ENCODE measurements around the gene GDF10. TPM values are rescaled to one million over a fixed set of nuclear protein-coding genes. Genes with fewer than 3 reads are reported as not detected.

GDF10 gene
- total and polyA plus RNA-seq, 2 donors (not counting 3 experiments of a cell fraction or from before 2014, with no cell fraction given), result not detected

DNA sequence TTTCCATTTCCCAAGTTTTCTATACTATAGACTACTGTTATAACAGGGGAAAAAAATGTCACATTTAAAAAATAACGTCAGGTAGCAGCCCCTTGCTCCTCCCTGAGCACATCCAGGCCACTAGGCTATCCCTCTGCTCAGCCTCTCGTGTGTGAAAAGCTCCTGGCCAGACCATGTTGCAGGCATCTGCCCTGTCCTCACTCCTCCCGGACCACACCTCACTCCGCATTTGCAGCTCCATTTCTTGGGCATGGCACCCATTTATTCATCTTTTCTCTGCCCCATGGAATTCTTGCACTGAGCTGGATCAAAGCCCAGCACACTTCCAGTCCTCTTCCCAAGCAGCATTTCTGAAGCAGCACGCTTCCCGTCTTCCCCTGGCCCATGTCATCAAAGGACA, 20.8 kb downstream of the GDF10 start:
- H3K36me3 ChIP-seq (ENCODE audit: control insufficient read depth in 2 of 2, extremely low read depth in 1 of 2, insufficient read depth in 2 of 2, low read length in 2 of 2), result no peaks in the 10 kb centered on the region
- no peak overlapping the region for H3K27ac ChIP-seq (ENCODE audit: insufficient read depth, low read depth, low read length)
- H3K9ac ChIP-seq (replicated peaks; ENCODE audit: extremely low read depth, insufficient read depth, low read length), result no peak overlapping the region
- TF ChIP-seq MYC (IDR thresholded peaks at IDR 0.05; ENCODE audit: low read depth, low read length), result no peak
- no peak for FAIRE-seq
- dilution Hi-C loops (cut with MboI; ENCODE audit: extremely low pct_ligation_motif_present, low sequenced_read_pairs) (no loop called here), intact Hi-C loops (cut with micrococcal nuclease) (no loop called here)
- H3K9me1 ChIP-seq (replicated peaks; ENCODE audit: control insufficient read depth, extremely low read depth, insufficient read depth, low read length), result no peaks in the 10 kb centered on the region
- H4K20me1 ChIP-seq (replicated peaks; ENCODE audit: control insufficient read depth, extremely low read depth, insufficient read depth, low read length), result no peaks in the 10 kb centered on the region
- DNase-seq (ENCODE audit: low read depth, low spot score), result no peak
- POLR2A ChIA-PET, result no interaction called here
- H3K27me3 ChIP-seq (ENCODE audit: control insufficient read depth in 2 of 2, insufficient read depth in 2 of 2, low read length in 2 of 2), result peaks cover 2 to 3% of the 10 kb centered on the region in 2 experiments
- H3K9me3 ChIP-seq (replicated peaks; ENCODE audit: control insufficient read depth, insufficient read depth, low read length), result no peaks in the 10 kb centered on the region
- no peaks in the 10 kb centered on the region for H3K79me2 ChIP-seq (ENCODE audit: control insufficient read depth, insufficient read depth, low read length)
- no peak overlapping the region for H2AFZ ChIP-seq (ENCODE audit: low read depth, low read length)
- H3K4me1 ChIP-seq (ENCODE audit: control insufficient read depth, extremely low read depth, insufficient read depth, low read length), result no peaks in the 10 kb centered on the region
- H3K4me2 ChIP-seq (ENCODE audit: insufficient read depth, low read length), result no peak overlapping the region
- no peak overlapping the region for H3K4me3 ChIP-seq (replicated peaks in 1 of 3; ENCODE audit: insufficient read depth in 1 of 3, low read depth in 1 of 3, low read length in 3 of 3)
- BruUV-seq (replicated peaks), result no TSS peak
- CTCF ChIA-PET, result interaction anchor here (2.9 kb wide), 1 partner anchor 8 kb away, joined by 15 read pairs; no protein-coding TSS in a partner anchor

GRCh38 chr10:47321521-47322195, 21.7 kb downstream of the GDF10 start:
- no peak for TF ChIP-seq POLR2A (IDR thresholded peaks at IDR 0.05; ENCODE audit: low read depth, low read length)
- TF ChIP-seq GATA2 (IDR thresholded peaks at IDR 0.05; ENCODE audit: insufficient read depth, insufficient read length, low read depth, low read length), result no peak
- no peak for TF ChIP-seq FOS (IDR thresholded peaks at IDR 0.05; ENCODE audit: borderline replicate concordance, insufficient read depth, low read length)
- no peak for TF ChIP-seq MAX (IDR thresholded peaks at IDR 0.05; ENCODE audit: insufficient read depth, insufficient read length)
- no peak for TF ChIP-seq EZH2 (IDR thresholded peaks at IDR 0.05; ENCODE audit: borderline replicate concordance, low read depth, low read length, severe bottlenecking)
- TF ChIP-seq CTCF (IDR thresholded peaks at IDR 0.05; ENCODE audit: extremely low read depth in 1 of 2, insufficient read depth in 1 of 2, low read depth in 1 of 2, low read length in 2 of 2), result no peak
- TF ChIP-seq POLR2AphosphoS5 (IDR thresholded peaks at IDR 0.05; ENCODE audit: insufficient read depth, low read depth, low read length), result no peak
- H3K9ac ChIP-seq (replicated peaks; ENCODE audit: extremely low read depth, insufficient read depth, low read length), result no peak overlapping the region
- no peak overlapping the region for H3K27ac ChIP-seq (ENCODE audit: insufficient read depth, low read depth, low read length)
- no peaks in the 10 kb centered on the region for H3K9me3 ChIP-seq (replicated peaks; ENCODE audit: control insufficient read depth, insufficient read depth, low read length)
- FAIRE-seq (no peak), DNase-seq (ENCODE audit: low read depth, low spot score) (no peak)
- dilution Hi-C loops (cut with MboI; ENCODE audit: extremely low pct_ligation_motif_present, low sequenced_read_pairs), result no loop called here
- H3K4me3 ChIP-seq (replicated peaks in 1 of 3; ENCODE audit: insufficient read depth in 1 of 3, low read depth in 1 of 3, low read length in 3 of 3), result no peak overlapping the region
- intact Hi-C loops (cut with micrococcal nuclease), result no loop called here
- no peaks in the 10 kb centered on the region for H3K4me1 ChIP-seq (ENCODE audit: control insufficient read depth, extremely low read depth, insufficient read depth, low read length)
- no peak overlapping the region for H2AFZ ChIP-seq (ENCODE audit: low read depth, low read length)
- no peak overlapping the region for H3K4me2 ChIP-seq (ENCODE audit: insufficient read depth, low read length)
- POLR2A ChIA-PET, result no interaction called here
- no peaks in the 10 kb centered on the region for H3K79me2 ChIP-seq (ENCODE audit: control insufficient read depth, insufficient read depth, low read length)
- CTCF ChIA-PET, result interaction anchor here (1.3 to 2.9 kb wide), 2 partner anchors 9 to 19 kb away, joined by 4 to 15 read pairs; no protein-coding TSS in a partner anchor
- no peaks in the 10 kb centered on the region for H3K36me3 ChIP-seq (ENCODE audit: control insufficient read depth in 2 of 2, extremely low read depth in 1 of 2, insufficient read depth in 2 of 2, low read length in 2 of 2)
- BruUV-seq (replicated peaks), result no TSS peak
- no peaks in the 10 kb centered on the region for H4K20me1 ChIP-seq (replicated peaks; ENCODE audit: control insufficient read depth, extremely low read depth, insufficient read depth, low read length)
- peaks cover 2 to 3% of the 10 kb centered on the region in 2 experiments for H3K27me3 ChIP-seq (ENCODE audit: control insufficient read depth in 2 of 2, insufficient read depth in 2 of 2, low read length in 2 of 2)
- no peaks in the 10 kb centered on the region for H3K9me1 ChIP-seq (replicated peaks; ENCODE audit: control insufficient read depth, extremely low read depth, insufficient read depth, low read length)
